ENCODE data around the gene ELANE. TPM values are rescaled to one million over a fixed set of nuclear protein-coding genes. Genes with fewer than 3 reads are reported as not detected.

The ELANE gene
- total RNA-seq, 1 donor from 2014 or later: 0.58 TPM

DNA sequence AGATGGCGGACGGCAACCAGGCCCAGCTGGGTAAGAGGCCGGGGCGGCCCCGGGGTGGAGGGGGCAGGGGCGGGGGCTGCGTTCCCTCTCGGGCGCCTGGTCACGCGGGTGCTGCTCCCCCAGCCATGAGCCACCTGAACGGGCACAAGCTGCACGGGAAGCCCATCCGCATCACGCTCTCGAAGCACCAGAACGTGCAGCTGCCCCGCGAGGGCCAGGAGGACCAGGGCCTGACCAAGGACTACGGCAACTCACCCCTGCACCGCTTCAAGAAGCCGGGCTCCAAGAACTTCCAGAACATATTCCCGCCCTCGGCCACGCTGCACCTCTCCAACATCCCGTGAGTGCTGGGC lies 43.7 kb upstream of the ELANE start:
- intact Hi-C loops (cut with micrococcal nuclease): no loop called here
- H3K4me3 ChIP-seq: no peak overlapping the region
- H3K36me3 ChIP-seq: peaks cover 97% of the 10 kb centered on the region
- peaks cover 39% of the 10 kb centered on the region for H3K4me1 ChIP-seq
- no peak for DNase-seq
- H3K9me3 ChIP-seq (replicated peaks): no peaks in the 10 kb centered on the region
- no peaks in the 10 kb centered on the region for H3K27me3 ChIP-seq (ENCODE audit: low read depth)
- H3K27ac ChIP-seq (replicated peaks): no peak overlapping the region
- TF ChIP-seq, protein P1, sequence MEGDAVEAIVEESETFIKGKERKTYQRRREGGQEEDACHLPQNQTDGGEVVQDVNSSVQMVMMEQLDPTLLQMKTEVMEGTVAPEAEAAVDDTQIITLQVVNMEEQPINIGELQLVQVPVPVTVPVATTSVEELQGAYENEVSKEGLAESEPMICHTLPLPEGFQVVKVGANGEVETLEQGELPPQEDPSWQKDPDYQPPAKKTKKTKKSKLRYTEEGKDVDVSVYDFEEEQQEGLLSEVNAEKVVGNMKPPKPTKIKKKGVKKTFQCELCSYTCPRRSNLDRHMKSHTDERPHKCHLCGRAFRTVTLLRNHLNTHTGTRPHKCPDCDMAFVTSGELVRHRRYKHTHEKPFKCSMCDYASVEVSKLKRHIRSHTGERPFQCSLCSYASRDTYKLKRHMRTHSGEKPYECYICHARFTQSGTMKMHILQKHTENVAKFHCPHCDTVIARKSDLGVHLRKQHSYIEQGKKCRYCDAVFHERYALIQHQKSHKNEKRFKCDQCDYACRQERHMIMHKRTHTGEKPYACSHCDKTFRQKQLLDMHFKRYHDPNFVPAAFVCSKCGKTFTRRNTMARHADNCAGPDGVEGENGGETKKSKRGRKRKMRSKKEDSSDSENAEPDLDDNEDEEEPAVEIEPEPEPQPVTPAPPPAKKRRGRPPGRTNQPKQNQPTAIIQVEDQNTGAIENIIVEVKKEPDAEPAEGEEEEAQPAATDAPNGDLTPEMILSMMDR (IDR thresholded peaks at IDR 0.05; ENCODE audit: borderline replicate concordance): no peak

DNA sequence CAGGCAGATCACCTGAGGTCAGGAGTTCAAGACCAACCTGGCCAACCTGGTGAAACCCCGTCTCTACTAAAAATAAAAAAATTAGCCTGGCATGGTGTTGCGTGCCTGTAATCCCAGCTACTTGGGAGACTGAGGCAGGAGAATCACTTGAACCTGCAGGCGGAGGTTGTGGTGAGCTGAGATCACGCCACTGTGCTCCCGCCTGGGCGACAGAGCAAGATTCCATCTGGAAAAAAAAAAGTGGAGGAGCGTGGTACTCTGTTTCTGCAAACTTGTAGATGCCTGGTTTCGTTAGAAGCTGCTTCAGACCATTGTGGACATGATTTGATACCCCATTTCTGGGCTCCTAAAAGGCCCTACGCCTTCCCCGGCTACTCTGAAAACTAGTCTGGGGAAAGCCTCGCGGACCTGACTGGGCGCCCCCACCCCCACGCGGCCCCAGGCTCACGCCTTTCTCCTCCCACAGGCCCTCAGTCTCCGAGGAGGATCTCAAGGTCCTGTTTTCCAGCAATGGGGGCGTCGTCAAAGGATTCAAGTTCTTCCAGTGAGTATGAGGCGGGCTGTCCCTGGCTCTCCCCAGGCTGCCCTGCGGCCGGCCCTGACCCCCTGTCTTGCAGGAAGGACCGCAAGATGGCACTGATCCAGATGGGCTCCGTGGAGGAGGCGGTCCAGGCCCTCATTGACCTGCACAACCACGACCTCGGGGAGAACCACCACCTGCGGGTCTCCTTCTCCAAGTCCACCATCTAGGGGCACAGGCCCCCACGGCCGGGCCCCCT lies 41.8 kb upstream of the ELANE start:
- no peak for DNase-seq
- intact Hi-C loops (cut with micrococcal nuclease): no loop called here
- Histone ChIP-seq H3K4me1 (peaks cover 20% of the 10 kb centered on the region), H3K27me3 (ENCODE audit: low read depth) (no peaks in the 10 kb centered on the region), H3K4me3 (no peak overlapping the region), H3K27ac (replicated peaks) (no peak overlapping the region), H3K36me3 (peaks cover 80% of the 10 kb centered on the region), H3K9me3 (replicated peaks) (no peaks in the 10 kb centered on the region)
- TF ChIP-seq, protein P1 (IDR thresholded peaks at IDR 0.05; ENCODE audit: borderline replicate concordance): no peak

DNA sequence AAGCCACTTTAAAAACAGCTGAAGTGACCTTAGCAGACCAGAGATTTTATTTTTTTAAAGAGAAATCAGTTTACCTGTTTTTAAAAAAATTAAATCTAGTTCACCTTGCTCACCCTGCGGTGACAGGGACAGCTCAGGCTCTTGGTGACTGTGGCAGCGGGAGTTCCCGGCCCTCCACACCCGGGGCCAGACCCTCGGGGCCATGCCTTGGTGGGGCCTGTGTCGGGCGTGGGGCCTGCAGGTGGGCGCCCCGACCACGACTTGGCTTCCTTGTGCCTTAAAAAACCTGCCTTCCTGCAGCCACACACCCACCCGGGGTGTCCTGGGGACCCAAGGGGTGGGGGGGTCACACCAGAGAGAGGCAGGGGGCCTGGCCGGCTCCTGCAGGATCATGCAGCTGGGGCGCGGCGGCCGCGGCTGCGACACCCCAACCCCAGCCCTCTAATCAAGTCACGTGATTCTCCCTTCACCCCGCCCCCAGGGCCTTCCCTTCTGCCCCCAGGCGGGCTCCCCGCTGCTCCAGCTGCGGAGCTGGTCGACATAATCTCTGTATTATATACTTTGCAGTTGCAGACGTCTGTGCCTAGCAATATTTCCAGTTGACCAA lies 41.1 kb upstream of the ELANE start:
- Histone ChIP-seq H3K36me3 (peaks cover 73% of the 10 kb centered on the region), H3K27ac (replicated peaks) (no peak overlapping the region), H3K9me3 (replicated peaks) (no peaks in the 10 kb centered on the region), H3K4me1 (peaks cover 13% of the 10 kb centered on the region), H3K27me3 (ENCODE audit: low read depth) (no peaks in the 10 kb centered on the region), H3K4me3 (no peak overlapping the region)
- intact Hi-C loops (cut with micrococcal nuclease): no loop called here
- TF ChIP-seq, protein P1 (IDR thresholded peaks at IDR 0.05; ENCODE audit: borderline replicate concordance): no peak
- no peak for DNase-seq

DNA sequence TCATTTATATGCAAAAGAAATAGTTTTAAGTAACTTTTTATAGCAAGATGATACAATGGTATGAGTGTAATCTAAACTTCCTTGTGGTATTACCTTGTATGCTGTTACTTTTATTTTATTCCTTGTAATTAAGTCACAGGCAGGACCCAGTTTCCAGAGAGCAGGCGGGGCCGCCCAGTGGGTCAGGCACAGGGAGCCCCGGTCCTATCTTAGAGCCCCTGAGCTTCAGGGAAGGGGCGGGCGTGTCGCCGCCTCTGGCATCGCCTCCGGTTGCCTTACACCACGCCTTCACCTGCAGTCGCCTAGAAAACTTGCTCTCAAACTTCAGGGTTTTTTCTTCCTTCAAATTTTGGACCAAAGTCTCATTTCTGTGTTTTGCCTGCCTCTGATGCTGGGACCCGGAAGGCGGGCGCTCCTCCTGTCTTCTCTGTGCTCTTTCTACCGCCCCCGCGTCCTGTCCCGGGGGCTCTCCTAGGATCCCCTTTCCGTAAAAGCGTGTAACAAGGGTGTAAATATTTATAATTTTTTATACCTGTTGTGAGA lies 40.5 kb upstream of the ELANE start:
- Histone ChIP-seq H3K36me3 (peaks cover 67% of the 10 kb centered on the region), H3K4me3 (no peak overlapping the region), H3K27me3 (ENCODE audit: low read depth) (no peaks in the 10 kb centered on the region), H3K9me3 (replicated peaks) (no peaks in the 10 kb centered on the region), H3K27ac (replicated peaks) (no peak overlapping the region), H3K4me1 (peaks cover 7% of the 10 kb centered on the region)
- TF ChIP-seq, protein P1 (IDR thresholded peaks at IDR 0.05; ENCODE audit: borderline replicate concordance): no peak
- no peak for DNase-seq
- intact Hi-C loops (cut with micrococcal nuclease): no loop called here

DNA sequence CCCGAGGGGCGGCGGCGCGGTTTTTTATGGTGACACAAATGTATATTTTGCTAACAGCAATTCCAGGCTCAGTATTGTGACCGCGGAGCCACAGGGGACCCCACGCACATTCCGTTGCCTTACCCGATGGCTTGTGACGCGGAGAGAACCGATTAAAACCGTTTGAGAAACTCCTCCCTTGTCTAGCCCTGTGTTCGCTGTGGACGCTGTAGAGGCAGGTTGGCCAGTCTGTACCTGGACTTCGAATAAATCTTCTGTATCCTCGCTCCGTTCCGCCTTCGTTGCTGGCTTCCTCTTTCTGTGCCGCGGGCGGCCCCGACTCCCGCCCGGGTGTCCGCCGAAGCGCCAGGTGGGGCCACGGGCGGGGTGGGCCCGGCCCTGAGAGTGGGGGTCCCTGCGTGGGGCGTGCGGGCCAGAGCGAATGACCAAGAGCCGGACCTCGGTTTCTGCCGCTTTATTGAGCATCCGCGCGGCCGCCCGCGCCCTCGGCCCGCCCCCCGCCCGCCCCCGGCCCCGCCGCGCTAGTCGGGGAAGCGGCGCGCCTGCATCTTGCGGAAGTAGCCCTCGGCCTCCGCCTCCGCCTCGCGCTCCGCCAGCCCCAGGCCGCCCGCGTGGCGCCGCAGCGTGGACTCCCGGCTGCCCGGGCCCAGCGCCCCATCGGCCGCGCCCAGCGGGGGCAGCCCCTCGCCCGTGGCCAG lies 39.9 kb upstream of the ELANE start:
- H3K27ac ChIP-seq (replicated peaks): no peak overlapping the region
- no peak for DNase-seq
- H3K4me1 ChIP-seq: peaks cover 1% of the 10 kb centered on the region
- H3K9me3 ChIP-seq (replicated peaks): no peaks in the 10 kb centered on the region
- H3K4me3 ChIP-seq: no peak overlapping the region
- TF ChIP-seq, protein P1 (IDR thresholded peaks at IDR 0.05; ENCODE audit: borderline replicate concordance): no peak
- intact Hi-C loops (cut with micrococcal nuclease): no loop called here
- H3K36me3 ChIP-seq: peaks cover 61% of the 10 kb centered on the region
- no peaks in the 10 kb centered on the region for H3K27me3 ChIP-seq (ENCODE audit: low read depth)
